Gastrocnemius medialis (tissue), 4 donors: ENCODE data around the gene MMP25. TPM values are rescaled to one million over a fixed set of nuclear protein-coding genes. Genes with fewer than 3 reads are reported as not detected.

Source experiments
- ATAC-seq, 2 donors: fragments of 150-250 bp; one replicate each; pipeline ENCODE4 v1.9.1; 2016
- DNase-seq, 2 donors: peaks; one replicate each; pipeline ENCODE4 v3.0.0-alpha.2; 2019
- H3K27ac ChIP-seq, 4 donors: fragments of 200-600 bp; sonication (generic); 1 replicate in 1 of 4; 2 replicates in 3 of 4; pipeline ENCODE4 v1.5.1; 2016 to 2018; ENCODE audit warnings: mild to moderate bottlenecking in 2 of 4, moderate library complexity in 1 of 4
- H3K27me3 ChIP-seq, 3 donors: fragments of 200-600 bp; sonication (generic) in 2 of 3; 1 replicate in 1 of 3; 2 replicates in 2 of 3; pipeline versions ENCODE4 v1.5.1 to v1.6.0; 2016 to 2019; ENCODE audit warnings: mild to moderate bottlenecking in 1 of 3, moderate library complexity in 1 of 3
- H3K36me3 ChIP-seq, 2 donors: fragments of 200-600 bp; sonication (generic) in 1 of 2; one replicate each; pipeline ENCODE4 v1.5.1; 2017 to 2018
- H3K4me1 ChIP-seq, 2 donors: fragments of 200-600 bp; sonication (generic) in 1 of 2; one replicate each; pipeline ENCODE4 v1.5.1; 2016 to 2017; ENCODE audit warnings: mild to moderate bottlenecking in 2 of 2
- H3K4me3 ChIP-seq, 4 donors: fragments of 200-600 bp; sonication (generic) in 3 of 4; 1 replicate in 1 of 4; 2 replicates in 3 of 4; pipeline ENCODE4 v1.5.1; 2016 to 2019; ENCODE audit warnings: mild to moderate bottlenecking in 2 of 4
- H3K9me3 ChIP-seq, 3 donors: fragments of 200-600 bp; sonication (generic) in 2 of 3; 1 replicate in 1 of 3; 2 replicates in 2 of 3; pipeline ENCODE4 v1.5.1; 2016 to 2019
- CTCF ChIP-seq, 5 experiments: fragments of 450-650 bp in 3 of 5; fragments of 200-600 bp in 2 of 5; sonication (generic) in 2 of 5; IDR thresholded peaks in 4 of 5; conservative IDR thresholded peaks in 1 of 5; 1 replicate in 4 of 5; 2 replicates in 1 of 5; pipeline ENCODE4 v1.5.1; 2016 to 2019; ENCODE audit warnings: antibody characterized with exemption in 5 of 5, mild to moderate bottlenecking in 3 of 5, moderate library complexity in 3 of 5
- POLR2A ChIP-seq, 2 donors: fragments of 450-650 bp; IDR thresholded peaks; one replicate each; pipeline ENCODE4 v1.6.1; 2017; ENCODE audit warnings: antibody characterized with exemption in 2 of 2, mild to moderate bottlenecking in 2 of 2, moderate library complexity in 2 of 2
- in situ Hi-C, 4 donors: fragments of 200-750 bp; cut with MboI; loops; one replicate each; pipeline versions ENCODE4 v1.15.0 to v1.8.0; 2017; ENCODE audit warnings: low sequenced_read_pairs in 4 of 4
- intact Hi-C: fragments of 100-400 bp; cut with DNase I; formaldehyde crosslinking; loops from one replicate; pipeline ENCODE4 v1.15.1; 2023; ENCODE audit warnings: low total_unique reads
- total RNA-seq, 4 donors: library from RNA; depleted of rRNA; stranded (reverse); fragments of >200 nt; gene quantifications; one replicate each; pipeline versions ENCODE4 v1.1.0 to v1.2.3, GENCODE V29; 2016

Gene MMP25
- total RNA-seq, 4 donors from 2014 or later = 0.15 to 0.75 (median 0.58) TPM; not detected in 1

- intact Hi-C loops = loop anchor here (1.0 to 2.0 kb wide), 4 partner anchors 38 to 108 kb away; partner anchors contain the start of gene TNFRSF12A
- Histone ChIP-seq H3K36me3 (no peaks in the 10 kb centered on the region), H3K4me3 (peak overlapping the region; percentile 79 to 98 (median 92)), H3K9me3 (no peaks in the 10 kb centered on the region), H3K27me3 (no peaks in the 10 kb centered on the region), H3K27ac (peak overlapping the region; percentile 79 to 85 (median 83)), H3K4me1 (peaks cover 28 to 39% of the 10 kb centered on the region in 2 donors)
- ATAC-seq = no peak
- no peak for DNase-seq
- in situ Hi-C loops = no loop called here
- TF ChIP-seq POLR2A (IDR thresholded peaks at IDR 0.05) (no peak), CTCF (IDR thresholded peaks at IDR 0.05 in 4 of 5, conservative IDR thresholded peaks at IDR 0.05 in 1 of 5) (no peak)
These were observed 12.0 kb downstream of the MMP25 start for GRCh38 chr16:3058139-3059030.

- in situ Hi-C loops (no loop called here), intact Hi-C loops (loop anchor here (1.0 to 2.0 kb wide), 4 partner anchors 38 to 107 kb away; partner anchors contain the start of gene TNFRSF12A)
- Histone ChIP-seq H3K4me1 (peaks cover 28 to 39% of the 10 kb centered on the region in 2 donors), H3K4me3 (peak overlapping the region; percentile 79 to 98 (median 92)), H3K27ac (peak overlapping the region; percentile 79 to 85 (median 83)), H3K27me3 (no peaks in the 10 kb centered on the region), H3K9me3 (no peaks in the 10 kb centered on the region), H3K36me3 (no peaks in the 10 kb centered on the region)
- TF ChIP-seq CTCF (IDR thresholded peaks at IDR 0.05 in 4 of 5, conservative IDR thresholded peaks at IDR 0.05 in 1 of 5) = peak; percentile 81 to 99 (median 99)
- TF ChIP-seq POLR2A (IDR thresholded peaks at IDR 0.05) = peak in 1 of 2 donors; percentile 17
- DNase-seq (peak; percentile 67 to 82), ATAC-seq (peak; percentile 83 to 89)
These were observed 12.8 kb downstream of the MMP25 start for GRCh38 chr16:3059041-3059722.

GRCh38 chr16:3059723-3060242, 13.4 kb downstream of the MMP25 start:
- Histone ChIP-seq H3K4me1 (peaks cover 32 to 43% of the 10 kb centered on the region in 2 donors), H3K9me3 (no peaks in the 10 kb centered on the region), H3K36me3 (no peaks in the 10 kb centered on the region), H3K4me3 (peak overlapping the region; percentile 79 to 98 (median 92)), H3K27me3 (no peaks in the 10 kb centered on the region), H3K27ac (peak overlapping the region; percentile 79 to 85 (median 83))
- ATAC-seq (no peak), DNase-seq (no peak)
- in situ Hi-C loops = loop anchor here in 3 of 4 donors (5.0 to 10.0 kb wide), 4 partner anchors 65 to 108 kb away; no protein-coding TSS in a partner anchor
- intact Hi-C loops = loop anchor here (1.0 to 2.0 kb wide), 4 partner anchors 39 to 107 kb away; partner anchors contain the start of gene TNFRSF12A
- TF ChIP-seq POLR2A (IDR thresholded peaks at IDR 0.05) (no peak), CTCF (IDR thresholded peaks at IDR 0.05 in 4 of 5, conservative IDR thresholded peaks at IDR 0.05 in 1 of 5) (no peak)

GRCh38 chr16:3060339-3061127, 14.2 kb downstream of the MMP25 start:
- TF ChIP-seq CTCF (IDR thresholded peaks at IDR 0.05 in 4 of 5, conservative IDR thresholded peaks at IDR 0.05 in 1 of 5) (no peak), POLR2A (IDR thresholded peaks at IDR 0.05) (no peak)
- Histone ChIP-seq H3K36me3 (no peaks in the 10 kb centered on the region), H3K9me3 (no peaks in the 10 kb centered on the region), H3K4me3 (peak overlapping the region in 1 of 4 donors; percentile 18), H3K27ac (peak overlapping the region; percentile 79 to 85 (median 83)), H3K27me3 (no peaks in the 10 kb centered on the region), H3K4me1 (peaks cover 40 to 50% of the 10 kb centered on the region in 2 donors)
- peak in 1 of 2 donors; percentile 9 for ATAC-seq
- DNase-seq = no peak
- in situ Hi-C loops (loop anchor here in 3 of 4 donors (5.0 to 10.0 kb wide), 4 partner anchors 64 to 107 kb away; no protein-coding TSS in a partner anchor), intact Hi-C loops (no loop called here)
